Measurements from ENCODE around the gene RNF17.
A peak's percentile ranks its signal among the peaks of the same experiment; 100 is the strongest.

The RNF17 gene

DNA sequence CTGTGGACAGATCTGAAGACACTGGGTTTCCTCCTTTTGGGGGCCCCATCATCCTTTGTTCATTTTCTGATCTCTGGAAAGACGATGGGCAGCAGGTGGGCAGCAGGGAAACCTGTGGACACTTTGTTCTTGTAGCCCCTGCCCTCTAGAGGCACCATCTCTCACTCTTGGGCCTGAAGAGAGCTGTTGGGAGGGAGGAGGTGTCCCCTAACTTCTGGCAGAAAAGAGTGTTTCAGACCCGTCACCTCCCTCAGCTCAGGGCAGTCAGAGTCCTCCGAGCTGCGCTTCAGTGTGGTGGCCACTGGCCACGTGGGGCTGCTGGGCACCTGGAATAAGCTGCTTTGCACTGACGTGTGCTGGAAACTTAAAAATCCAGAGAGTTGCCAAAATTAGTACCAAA is 26.9 kb upstream of the RNF17 start:
- Mint-ChIP-seq H3K4me1 (no peaks in the 10 kb centered on the region), H3K36me3 (ENCODE audit: insufficient read depth) (no peaks in the 10 kb centered on the region), H3K9me3 (no peaks in the 10 kb centered on the region), H3K27me3 (no peaks in the 10 kb centered on the region), H3K27ac (ENCODE audit: low read depth) (no peak overlapping the region), H3K4me3 (no peak overlapping the region)
- ATAC-seq (replicated peaks; ENCODE audit: extremely low read depth, poor library complexity, severe bottlenecking) (no peak), DNase-seq (ENCODE audit: low spot score in 2 of 2) (no peak)

DNA sequence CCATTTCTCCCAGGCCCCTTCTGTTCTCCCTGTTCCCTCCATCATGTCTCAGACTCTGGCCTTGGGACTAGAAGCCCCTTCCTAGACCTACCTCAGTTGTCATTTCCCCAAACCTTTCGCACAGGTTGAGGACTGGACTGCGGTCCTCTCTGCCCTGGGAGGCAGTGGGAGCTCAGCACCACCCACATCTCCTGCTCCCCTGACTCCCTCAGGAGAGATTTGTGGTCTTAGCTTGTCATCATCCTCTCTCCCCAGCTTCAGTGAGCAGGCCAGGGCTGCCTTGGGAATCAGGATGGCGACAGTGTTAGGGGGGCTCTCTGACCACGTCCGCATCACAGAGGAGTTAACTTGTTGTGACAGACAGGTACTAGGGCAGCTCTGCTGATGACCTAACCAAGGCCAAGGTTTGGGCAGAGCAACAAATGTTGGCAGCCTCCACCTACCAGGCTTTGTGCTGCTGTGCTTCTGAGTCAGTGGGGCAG is 25.6 kb upstream of the RNF17 start:
- no peak overlapping the region for H3K4me3 Mint-ChIP-seq
- H3K27me3 Mint-ChIP-seq = peaks cover 9% of the 10 kb centered on the region
- no peaks in the 10 kb centered on the region for H3K36me3 Mint-ChIP-seq (ENCODE audit: insufficient read depth)
- ATAC-seq (replicated peaks; ENCODE audit: extremely low read depth, poor library complexity, severe bottlenecking) (no peak), DNase-seq (ENCODE audit: low spot score in 2 of 2) (no peak)
- H3K4me1 Mint-ChIP-seq = no peaks in the 10 kb centered on the region
- H3K27ac Mint-ChIP-seq (ENCODE audit: low read depth) = no peak overlapping the region
- no peaks in the 10 kb centered on the region for H3K9me3 Mint-ChIP-seq

DNA sequence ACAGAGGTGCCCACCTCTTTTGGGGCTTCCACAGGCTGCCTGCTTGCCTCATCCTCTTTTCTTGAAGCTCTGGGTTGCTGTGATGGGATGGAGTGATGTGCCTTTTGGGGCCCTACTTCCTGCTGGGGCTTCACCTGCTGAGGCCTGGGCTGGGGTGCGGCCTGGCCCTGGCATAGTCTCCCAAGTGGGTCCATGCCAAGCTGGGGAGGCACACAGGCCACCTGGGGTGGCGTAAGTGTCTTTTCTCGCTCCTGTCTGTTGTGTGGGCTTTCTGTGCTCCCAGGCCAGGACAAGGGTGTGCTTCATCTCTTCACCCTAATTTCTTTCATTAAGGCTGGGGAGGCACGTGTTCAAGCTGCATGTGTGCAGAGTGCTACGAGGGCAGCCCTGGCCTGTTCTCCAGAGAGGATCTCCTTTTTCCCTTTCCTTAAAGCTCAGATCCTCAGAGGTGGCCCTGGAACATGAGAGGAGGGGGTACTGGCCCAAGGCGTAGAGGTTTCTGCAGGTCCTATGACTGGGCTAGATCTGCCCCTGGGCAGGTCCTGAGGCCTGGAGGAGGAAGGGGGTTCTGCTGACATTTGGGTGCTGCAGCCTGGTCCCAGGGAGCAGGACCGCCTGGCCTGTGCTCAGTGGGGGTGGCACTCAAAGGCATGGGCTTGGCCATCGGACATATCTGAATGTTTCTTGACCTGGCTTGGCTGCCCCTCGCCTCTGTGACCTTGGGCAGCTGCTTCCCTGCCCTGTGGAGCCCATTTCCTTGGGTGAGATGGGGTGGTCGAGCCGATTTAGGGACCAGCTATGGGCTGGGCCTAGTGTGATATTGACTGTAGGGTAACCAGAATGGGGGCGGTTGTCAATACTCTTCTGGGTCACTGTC is 23.7 kb upstream of the RNF17 start:
- DNase-seq (ENCODE audit: low spot score in 2 of 2) (no peak), ATAC-seq (replicated peaks; ENCODE audit: extremely low read depth, poor library complexity, severe bottlenecking) (no peak)
- Mint-ChIP-seq H3K36me3 (ENCODE audit: insufficient read depth) (no peaks in the 10 kb centered on the region), H3K27me3 (peaks cover 27% of the 10 kb centered on the region), H3K9me3 (no peaks in the 10 kb centered on the region), H3K4me1 (no peaks in the 10 kb centered on the region), H3K4me3 (no peak overlapping the region), H3K27ac (ENCODE audit: low read depth) (no peak overlapping the region)

DNA sequence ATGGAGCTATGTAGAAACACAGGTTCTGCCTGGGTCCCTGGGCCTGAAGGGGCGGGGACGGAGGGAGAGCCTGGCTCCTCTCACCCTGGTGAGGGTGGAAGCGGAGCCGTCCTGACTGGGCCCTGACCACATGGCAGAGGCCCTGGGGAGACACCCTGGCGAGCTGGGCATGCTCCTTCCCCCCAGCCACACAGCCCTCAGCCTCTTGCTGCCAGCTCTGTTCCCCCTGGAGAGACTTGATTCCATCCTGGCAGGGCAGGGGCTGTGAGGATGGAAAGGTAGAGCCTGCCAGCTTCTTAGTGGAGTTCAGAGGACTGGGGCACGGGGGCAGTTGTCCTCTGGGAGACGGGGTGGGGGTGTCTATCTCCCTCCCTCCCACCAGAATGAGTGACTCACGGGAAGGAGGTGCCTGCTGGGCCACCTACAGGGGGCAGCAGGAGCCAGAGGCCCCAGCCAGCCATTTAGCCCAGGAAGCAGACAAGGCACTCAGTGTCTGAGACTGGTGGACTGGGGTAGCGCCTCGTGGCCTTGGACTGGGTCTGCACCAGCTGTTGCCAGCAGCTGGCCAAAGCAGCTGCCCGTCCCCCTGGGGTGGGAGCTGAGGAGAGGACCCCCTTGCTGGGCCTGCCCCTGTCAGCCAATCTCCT is 22.8 kb upstream of the RNF17 start:
- H3K36me3 Mint-ChIP-seq (ENCODE audit: insufficient read depth) = no peaks in the 10 kb centered on the region
- ATAC-seq (replicated peaks; ENCODE audit: extremely low read depth, poor library complexity, severe bottlenecking) = no peak
- no peaks in the 10 kb centered on the region for H3K9me3 Mint-ChIP-seq
- no peak for DNase-seq (ENCODE audit: low spot score in 2 of 2)
- no peak overlapping the region for H3K27ac Mint-ChIP-seq (ENCODE audit: low read depth)
- H3K4me3 Mint-ChIP-seq = no peak overlapping the region
- no peaks in the 10 kb centered on the region for H3K4me1 Mint-ChIP-seq
- H3K27me3 Mint-ChIP-seq = peaks cover 31% of the 10 kb centered on the region

DNA sequence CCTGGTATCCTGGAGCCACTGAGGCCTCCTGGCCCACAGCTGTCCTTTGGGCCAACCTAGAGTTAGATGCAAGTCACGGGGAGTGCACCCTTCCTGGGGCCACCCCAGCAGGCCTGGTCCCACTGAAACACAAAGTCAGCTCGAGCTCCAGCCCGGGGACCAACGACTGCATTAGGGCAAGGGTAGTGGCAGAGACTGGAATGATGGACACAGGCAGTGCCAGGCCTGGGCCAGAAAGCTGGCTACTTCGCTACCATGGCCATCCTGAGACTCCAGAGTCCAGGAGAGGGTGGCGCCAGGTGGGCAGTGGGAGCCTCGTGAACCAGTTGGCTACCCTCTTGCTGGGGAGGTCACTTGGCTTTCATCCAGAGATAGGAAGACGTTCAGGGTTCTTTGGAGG is 22.2 kb upstream of the RNF17 start:
- Mint-ChIP-seq H3K4me3 (no peak overlapping the region), H3K27ac (ENCODE audit: low read depth) (no peak overlapping the region), H3K9me3 (no peaks in the 10 kb centered on the region), H3K27me3 (peaks cover 37% of the 10 kb centered on the region), H3K4me1 (no peaks in the 10 kb centered on the region), H3K36me3 (ENCODE audit: insufficient read depth) (no peaks in the 10 kb centered on the region)
- no peak for ATAC-seq (replicated peaks; ENCODE audit: extremely low read depth, poor library complexity, severe bottlenecking)
- DNase-seq (ENCODE audit: low spot score in 2 of 2) = no peak

DNA sequence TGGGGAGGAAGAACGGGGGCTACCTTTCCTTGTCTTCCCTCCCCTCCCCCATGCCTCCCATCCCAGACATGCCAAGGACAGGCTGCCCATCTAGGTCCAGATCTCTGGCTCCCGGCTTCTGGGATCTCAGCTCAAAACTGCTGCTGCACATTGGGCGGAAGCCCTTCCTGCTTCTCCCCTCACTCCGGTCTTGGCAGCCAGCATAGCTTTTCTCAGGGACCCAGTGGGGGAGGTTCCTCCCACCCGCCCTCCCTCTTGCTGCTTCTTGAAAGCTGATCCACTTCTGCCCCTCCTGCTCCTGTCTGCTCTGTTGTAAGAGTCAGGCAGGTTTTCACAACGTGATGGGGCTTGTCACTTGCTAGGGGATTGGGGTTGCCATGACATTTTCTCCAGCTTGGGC is 21.7 kb upstream of the RNF17 start:
- Mint-ChIP-seq H3K4me1 (peaks cover 4% of the 10 kb centered on the region), H3K36me3 (ENCODE audit: insufficient read depth) (no peaks in the 10 kb centered on the region), H3K4me3 (no peak overlapping the region), H3K9me3 (no peaks in the 10 kb centered on the region), H3K27me3 (peaks cover 42% of the 10 kb centered on the region), H3K27ac (ENCODE audit: low read depth) (no peak overlapping the region)
- DNase-seq (ENCODE audit: low spot score in 2 of 2) (no peak), ATAC-seq (replicated peaks; ENCODE audit: extremely low read depth, poor library complexity, severe bottlenecking) (no peak)

DNA sequence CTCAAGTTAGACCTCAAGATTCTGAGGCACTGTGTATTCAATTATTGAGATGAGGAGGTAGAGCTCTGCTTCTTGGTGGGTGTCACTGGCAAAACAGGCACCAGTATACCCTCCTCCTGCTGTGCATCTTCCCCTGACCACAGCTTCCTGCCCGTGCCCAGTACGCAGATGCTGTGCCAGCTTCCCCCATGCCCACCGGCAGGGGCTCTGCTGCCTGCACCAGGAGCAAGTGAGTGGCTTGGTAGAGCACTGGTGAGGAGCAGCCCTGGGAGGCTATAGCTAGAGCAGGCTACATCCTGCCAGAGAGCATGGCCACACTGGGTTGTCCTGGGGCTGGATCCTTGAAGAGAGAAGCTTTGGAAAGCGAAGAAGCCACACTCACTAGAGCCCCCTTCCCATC is 21.0 kb upstream of the RNF17 start:
- H3K27me3 Mint-ChIP-seq = peaks cover 49% of the 10 kb centered on the region
- H3K36me3 Mint-ChIP-seq (ENCODE audit: insufficient read depth) = no peaks in the 10 kb centered on the region
- no peak for ATAC-seq (replicated peaks; ENCODE audit: extremely low read depth, poor library complexity, severe bottlenecking)
- no peak overlapping the region for H3K27ac Mint-ChIP-seq (ENCODE audit: low read depth)
- no peak for DNase-seq (ENCODE audit: low spot score in 2 of 2)
- peaks cover 6% of the 10 kb centered on the region for H3K4me1 Mint-ChIP-seq
- H3K4me3 Mint-ChIP-seq = no peak overlapping the region
- no peaks in the 10 kb centered on the region for H3K9me3 Mint-ChIP-seq

DNA sequence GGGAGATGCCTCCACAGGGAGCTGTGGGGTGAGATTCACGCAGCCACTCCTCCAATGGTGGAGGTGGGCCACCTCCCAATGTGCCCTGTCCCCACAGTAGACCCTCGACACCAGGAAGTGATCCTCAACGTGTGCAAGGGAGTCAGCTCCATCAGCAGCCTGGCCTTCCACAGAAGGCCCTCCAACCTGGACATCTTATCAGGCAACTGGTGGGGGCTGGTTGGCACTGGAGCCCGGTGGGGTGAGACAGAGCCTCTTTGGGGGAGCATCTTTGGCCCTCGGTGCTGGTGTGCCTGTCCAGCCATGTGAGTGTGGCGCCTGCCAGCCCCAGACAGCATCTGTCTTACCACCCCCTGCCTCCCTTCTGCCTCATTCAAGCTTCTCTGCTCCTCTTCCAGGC is 19.7 kb upstream of the RNF17 start:
- Mint-ChIP-seq H3K27me3 (peaks cover 59% of the 10 kb centered on the region), H3K36me3 (ENCODE audit: insufficient read depth) (no peaks in the 10 kb centered on the region), H3K9me3 (no peaks in the 10 kb centered on the region), H3K27ac (ENCODE audit: low read depth) (no peak overlapping the region), H3K4me1 (peaks cover 6% of the 10 kb centered on the region), H3K4me3 (no peak overlapping the region)
- DNase-seq (ENCODE audit: low spot score in 2 of 2) (no peak), ATAC-seq (replicated peaks; ENCODE audit: extremely low read depth, poor library complexity, severe bottlenecking) (no peak)

DNA sequence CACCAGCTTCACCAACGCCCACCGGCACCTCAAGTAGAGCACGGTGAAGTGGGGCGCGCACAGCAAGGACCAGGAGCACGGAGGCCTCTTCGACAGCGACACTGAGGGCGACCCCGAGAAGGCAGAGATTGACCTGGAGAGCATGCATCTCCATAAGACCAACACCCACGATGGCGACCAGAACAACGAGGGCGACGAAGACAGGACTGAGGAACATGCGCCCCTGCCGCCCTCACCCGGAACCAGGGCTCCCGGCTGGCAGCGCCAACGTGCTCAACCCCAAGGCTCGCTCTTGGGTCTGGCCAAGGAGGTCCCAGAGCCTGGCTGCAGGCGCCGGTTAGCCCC is 18.5 kb upstream of the RNF17 start:
- peaks cover 71% of the 10 kb centered on the region for H3K27me3 Mint-ChIP-seq
- no peaks in the 10 kb centered on the region for H3K36me3 Mint-ChIP-seq (ENCODE audit: insufficient read depth)
- no peak overlapping the region for H3K27ac Mint-ChIP-seq (ENCODE audit: low read depth)
- no peak for DNase-seq (ENCODE audit: low spot score in 2 of 2)
- no peak for ATAC-seq (replicated peaks; ENCODE audit: extremely low read depth, poor library complexity, severe bottlenecking)
- peaks cover 6% of the 10 kb centered on the region for H3K4me1 Mint-ChIP-seq
- no peaks in the 10 kb centered on the region for H3K9me3 Mint-ChIP-seq
- no peak overlapping the region for H3K4me3 Mint-ChIP-seq

DNA sequence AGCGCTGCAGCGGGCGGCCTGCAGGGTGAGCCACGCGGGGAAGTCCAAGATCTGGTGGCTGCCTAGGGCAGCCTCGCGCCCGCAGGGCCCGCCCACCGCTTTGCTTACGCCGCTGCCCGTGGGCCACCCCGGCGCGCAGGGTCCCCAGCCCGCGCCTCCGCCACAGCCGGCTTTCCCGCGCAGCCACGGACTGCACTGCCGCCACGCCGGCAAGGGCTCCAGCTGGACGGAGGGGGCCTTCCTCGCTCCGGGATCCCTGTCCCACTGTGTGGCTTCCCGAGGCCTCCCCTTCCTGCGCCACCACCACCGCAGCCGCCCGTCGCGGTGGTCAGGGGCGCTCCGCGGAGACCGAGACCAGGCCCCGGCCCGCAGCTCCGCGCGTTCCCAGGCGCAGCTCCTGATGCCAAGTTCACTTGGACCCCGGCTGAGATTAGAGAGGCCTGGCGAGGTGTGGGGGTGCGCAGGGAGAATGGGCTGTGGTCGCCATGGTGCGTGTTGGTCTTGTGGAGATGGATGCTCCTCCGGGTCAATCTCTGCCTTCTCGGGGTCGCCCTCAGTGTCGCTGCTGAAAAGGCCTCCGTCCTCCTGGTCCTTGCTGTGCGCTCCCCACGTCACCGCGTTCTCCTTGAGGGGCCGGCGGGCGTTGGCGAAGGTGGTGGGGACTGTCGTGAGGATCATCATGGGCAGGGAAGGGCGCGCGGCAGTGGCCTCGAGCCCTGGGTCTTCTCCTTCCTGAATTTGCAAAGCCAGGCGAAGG is 17.9 kb upstream of the RNF17 start:
- Mint-ChIP-seq H3K27me3 (peaks cover 77% of the 10 kb centered on the region), H3K4me3 (no peak overlapping the region), H3K4me1 (peaks cover 6% of the 10 kb centered on the region), H3K36me3 (ENCODE audit: insufficient read depth) (no peaks in the 10 kb centered on the region), H3K27ac (ENCODE audit: low read depth) (no peak overlapping the region), H3K9me3 (no peaks in the 10 kb centered on the region)
- ATAC-seq (replicated peaks; ENCODE audit: extremely low read depth, poor library complexity, severe bottlenecking) (no peak), DNase-seq (ENCODE audit: low spot score in 2 of 2) (no peak)

DNA sequence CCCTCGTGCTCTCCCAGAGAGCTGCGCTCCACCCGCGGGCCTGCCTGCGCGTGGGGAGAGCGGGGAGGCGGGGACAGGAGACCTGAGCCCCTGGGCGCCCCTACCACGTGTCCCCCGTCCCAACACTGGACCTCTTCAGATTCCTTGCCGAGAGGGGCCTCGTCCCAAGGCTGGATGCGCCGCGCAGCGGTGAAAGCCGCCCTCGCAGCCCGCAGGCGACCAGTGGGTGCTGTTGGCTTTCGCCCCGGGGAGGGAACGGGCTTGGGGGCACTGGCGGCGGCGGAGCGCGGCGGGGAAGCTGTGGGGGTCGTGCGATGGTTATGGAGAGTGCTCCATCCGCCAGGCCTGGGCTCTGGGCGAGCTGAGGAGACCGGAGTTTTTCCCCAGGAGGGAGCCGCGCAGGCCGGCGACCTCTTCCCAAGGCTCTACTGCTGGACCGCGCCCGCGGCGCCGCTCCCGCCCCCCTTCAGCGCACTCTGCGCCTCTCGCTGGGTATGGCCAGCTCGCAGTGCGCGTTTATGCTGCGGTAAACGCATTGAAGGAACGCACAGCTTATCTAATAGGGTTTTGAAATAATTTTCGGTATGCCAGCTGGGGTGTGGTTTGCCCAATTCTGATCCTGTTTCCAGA is 17.2 kb upstream of the RNF17 start:
- no peaks in the 10 kb centered on the region for H3K9me3 Mint-ChIP-seq
- peaks cover 84% of the 10 kb centered on the region for H3K27me3 Mint-ChIP-seq
- H3K27ac Mint-ChIP-seq (ENCODE audit: low read depth) = no peak overlapping the region
- no peaks in the 10 kb centered on the region for H3K36me3 Mint-ChIP-seq (ENCODE audit: insufficient read depth)
- peak overlapping the region; percentile 65 for H3K4me3 Mint-ChIP-seq
- DNase-seq (ENCODE audit: low spot score in 2 of 2) = no peak
- no peak for ATAC-seq (replicated peaks; ENCODE audit: extremely low read depth, poor library complexity, severe bottlenecking)
- H3K4me1 Mint-ChIP-seq = peaks cover 6% of the 10 kb centered on the region

DNA sequence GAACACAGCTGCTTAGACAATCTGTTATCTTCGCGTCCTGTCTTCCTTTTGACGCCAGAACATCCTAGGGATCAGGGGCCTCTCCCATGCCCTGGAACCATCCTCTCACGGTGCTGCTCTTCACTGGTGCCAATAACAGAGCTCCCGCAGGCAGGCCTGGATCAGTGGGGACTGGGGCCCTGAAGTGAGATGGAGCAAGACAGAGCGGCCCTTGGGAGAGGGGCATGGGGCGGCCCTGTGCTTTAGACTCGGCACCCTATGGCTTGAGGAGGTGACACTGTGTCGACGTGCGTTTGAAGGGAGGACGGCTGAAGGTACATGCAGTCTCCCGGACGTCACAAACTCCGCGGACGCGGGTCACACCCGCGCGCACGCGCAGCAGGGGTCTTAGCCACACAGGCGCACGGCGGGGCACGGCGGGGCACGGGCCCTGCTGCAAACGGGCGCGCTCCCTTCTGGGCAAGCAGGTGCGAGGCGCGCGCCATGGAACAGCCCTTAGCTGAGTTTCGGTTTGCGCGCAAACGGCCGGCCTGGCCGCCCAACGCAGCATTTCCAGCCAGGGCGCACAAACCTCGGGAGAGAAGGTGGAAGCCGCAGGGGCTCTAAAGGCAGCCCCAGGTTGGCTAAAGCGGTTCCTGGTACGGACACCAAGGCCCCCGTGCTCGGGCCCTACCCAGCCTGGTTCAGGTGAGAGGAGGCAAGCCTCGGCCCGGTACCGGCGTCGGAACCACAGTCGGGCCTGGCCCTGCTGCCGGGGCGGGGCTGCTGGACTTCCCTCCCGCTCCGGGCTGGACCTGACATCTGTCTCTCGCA is 16.5 kb upstream of the RNF17 start:
- peak overlapping the region; percentile 65 for H3K4me3 Mint-ChIP-seq
- no peak for DNase-seq (ENCODE audit: low spot score in 2 of 2)
- no peaks in the 10 kb centered on the region for H3K36me3 Mint-ChIP-seq (ENCODE audit: insufficient read depth)
- peaks cover 6% of the 10 kb centered on the region for H3K4me1 Mint-ChIP-seq
- no peak overlapping the region for H3K27ac Mint-ChIP-seq (ENCODE audit: low read depth)
- peaks cover 91% of the 10 kb centered on the region for H3K27me3 Mint-ChIP-seq
- ATAC-seq (replicated peaks; ENCODE audit: extremely low read depth, poor library complexity, severe bottlenecking) = no peak
- no peaks in the 10 kb centered on the region for H3K9me3 Mint-ChIP-seq

All from central memory CD8-positive, alpha-beta T cell (primary cell).